ENCODE results near the gene COMMD6. TPM values are rescaled to one million over a fixed set of nuclear protein-coding genes. Genes with fewer than 3 reads are reported as not detected.

Gene COMMD6
- total RNA-seq, 1 donor from 2014 or later = 172 TPM

Other genes starting within 250 kb of the COMMD6 start
- gene TBC1D4, start 55.7 kb downstream of the COMMD6 start, total RNA-seq = 13.5 and 13.7 TPM in 2 replicates
- gene UCHL3, start 11.9 kb upstream of the COMMD6 start, total RNA-seq = 39.6 and 43.0 TPM in 2 replicates
- gene LMO7, start 98.5 kb upstream of the COMMD6 start, total RNA-seq = 15.0 and 22.3 TPM in 2 replicates

All from progenitor cell of endocrine pancreas (in vitro differentiated cells).